GM19452 (cell line): Measurements from ENCODE around the gene ATP2A1.

Experiments used
- ATAC-seq: cut with Tn5 transposase; IDR thresholded peaks from one replicate; pipeline ENCODE4 v1.9.1; 2021; ENCODE audit not compliant: unreplicated experiment

Gene ATP2A1

DNA sequence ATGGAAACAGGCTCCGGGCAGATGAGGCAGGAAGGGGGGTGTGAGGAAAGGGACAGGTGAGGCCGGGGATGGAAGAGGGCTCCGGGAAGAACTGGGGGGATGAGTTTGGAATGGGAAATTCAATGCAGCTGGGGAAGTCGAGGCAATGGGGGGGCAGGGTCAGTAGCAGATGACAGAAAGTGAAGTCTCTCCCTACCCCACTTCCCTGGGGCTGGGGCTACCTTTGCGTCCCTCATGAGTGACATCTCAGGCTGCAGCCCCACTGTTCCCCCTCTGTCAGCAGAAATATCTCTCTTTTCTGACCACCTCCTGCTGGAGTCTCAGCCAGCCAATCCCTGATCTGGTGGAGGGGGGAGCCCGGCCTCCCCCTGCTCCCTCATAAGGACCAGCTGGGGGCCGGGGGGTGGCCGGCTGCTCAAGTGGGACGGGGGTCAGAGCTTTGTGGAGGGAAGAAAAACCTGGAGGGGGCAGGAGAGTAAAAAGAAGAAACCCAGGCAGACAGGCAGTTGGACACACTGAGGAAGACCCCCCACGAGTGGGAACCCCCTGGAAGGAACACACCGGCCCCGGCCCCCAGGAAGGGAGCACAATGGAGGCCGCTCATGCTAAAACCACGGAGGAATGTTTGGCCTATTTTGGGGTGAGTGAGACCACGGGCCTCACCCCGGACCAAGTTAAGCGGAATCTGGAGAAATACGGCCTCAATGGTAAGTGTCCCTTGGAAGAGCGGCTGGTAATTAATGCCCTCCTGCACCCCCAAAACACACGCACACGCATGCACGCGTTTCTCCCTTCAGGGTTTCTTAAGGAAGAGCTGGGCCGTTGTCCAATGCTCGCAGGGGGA is at the start of gene ATP2A1:
ATP2A1 (plus strand) TSS at position 406 of the 844 bp plus-strand sequence; CDS start at position 590, 184 bp downstream.
- no peak for ATAC-seq

- ATAC-seq: no peak
These were observed 48.5 kb upstream of the ATP2A1 start for GRCh38 chr16:28829747-28830146.

GRCh38 chr16:28830531-28830930 is 47.8 kb upstream of the ATP2A1 start:
- ATAC-seq: no peak

DNA sequence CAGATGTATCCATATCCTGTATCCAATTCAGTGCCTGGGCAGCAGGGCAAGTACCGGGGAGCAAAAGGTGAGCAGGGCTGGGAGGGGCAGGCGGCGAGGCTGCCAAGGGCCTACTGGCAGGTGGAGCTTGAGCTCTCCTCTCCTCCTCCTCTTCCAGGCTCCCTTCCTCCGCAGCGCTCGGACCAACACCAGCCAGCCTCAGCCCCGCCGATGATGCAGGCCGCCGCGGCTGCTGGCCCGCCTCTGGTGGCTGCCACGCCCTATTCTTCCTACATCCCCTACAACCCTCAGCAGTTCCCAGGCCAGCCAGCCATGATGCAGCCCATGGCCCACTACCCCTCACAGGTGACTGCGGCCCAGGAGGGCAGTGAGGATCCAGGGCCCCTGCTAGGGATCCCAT is 43.9 kb upstream of the ATP2A1 start:
- no peak for ATAC-seq

GRCh38 chr16:28834873-28835863 is 43.1 kb upstream of the ATP2A1 start:
- ATAC-seq: no peak

- no peak for ATAC-seq
These were observed 42.2 kb upstream of the ATP2A1 start for GRCh38 chr16:28835864-28836760.

DNA sequence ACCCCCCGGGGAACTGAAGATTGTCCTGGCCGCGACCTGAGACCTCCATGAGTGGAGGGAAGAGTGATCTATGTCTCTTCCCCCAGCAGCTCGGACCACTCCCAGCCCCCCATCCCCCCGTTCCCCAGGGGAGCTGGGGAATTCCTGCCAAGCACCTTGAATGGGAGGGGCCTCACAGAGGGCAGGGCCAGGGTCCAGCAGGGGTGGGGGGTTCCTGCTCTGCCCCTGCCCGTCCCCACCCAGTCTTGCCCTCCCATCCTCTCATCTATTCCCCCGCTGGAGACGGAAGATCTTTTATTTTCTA is 41.6 kb upstream of the ATP2A1 start:
- no peak for ATAC-seq

- ATAC-seq: no peak
These were observed 40.4 kb upstream of the ATP2A1 start for GRCh38 chr16:28837672-28838557.

GRCh38 chr16:28838558-28838918 is 39.8 kb upstream of the ATP2A1 start:
- ATAC-seq: no peak

DNA sequence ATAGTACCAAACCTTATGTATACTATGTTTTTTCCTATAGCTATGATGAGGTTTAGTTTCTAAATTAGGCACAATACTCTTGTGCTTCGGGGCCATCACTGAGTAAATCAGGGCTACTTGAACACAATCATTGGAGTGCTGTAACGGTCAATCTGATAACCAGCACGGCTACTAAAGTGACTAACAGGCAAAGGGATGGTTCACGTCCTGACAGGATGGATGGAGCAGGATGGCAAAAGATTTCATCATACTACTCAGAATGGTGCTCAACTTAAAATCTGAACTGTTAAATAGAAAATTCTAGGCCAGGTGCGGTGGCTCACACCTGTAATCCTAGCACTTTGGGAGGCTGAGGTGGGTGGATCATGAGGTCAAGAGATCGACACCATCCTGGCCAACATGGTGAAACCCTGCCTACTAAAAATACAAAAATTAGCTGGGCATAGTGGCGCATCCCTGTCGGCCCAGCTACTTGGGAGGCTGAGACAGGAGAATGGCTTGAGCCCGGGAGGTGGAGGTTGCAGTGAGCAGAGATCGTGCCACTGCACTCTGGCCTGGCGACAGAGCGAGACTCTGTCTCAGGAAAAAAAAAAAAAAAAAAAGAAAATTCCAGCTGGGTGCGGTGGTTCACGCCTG is 39.2 kb upstream of the ATP2A1 start:
- ATAC-seq: no peak

GRCh38 chr16:28839899-28840298 is 38.4 kb upstream of the ATP2A1 start:
- ATAC-seq: no peak

- ATAC-seq: no peak
These were observed 35.6 kb upstream of the ATP2A1 start for GRCh38 chr16:28842696-28843095.

DNA sequence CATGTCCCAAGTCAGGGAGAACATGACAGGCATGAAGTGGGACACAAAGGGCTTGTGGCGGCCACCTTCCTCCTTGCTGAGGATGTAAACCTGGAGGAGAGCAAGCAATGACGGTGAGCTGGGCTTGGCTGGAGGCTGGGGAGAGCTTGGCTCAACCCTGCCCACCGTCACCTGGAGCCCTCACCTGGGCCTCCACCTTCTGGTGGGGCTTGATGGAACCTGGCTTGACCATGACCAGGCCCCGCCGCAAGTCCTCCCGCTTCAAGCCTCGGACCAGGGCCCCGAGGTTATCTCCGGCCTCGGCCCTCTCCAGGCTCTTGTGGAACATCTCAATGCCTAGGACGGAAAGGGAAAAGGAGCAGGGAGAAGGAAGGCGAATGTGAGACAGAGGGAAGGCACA is 34.5 kb upstream of the ATP2A1 start:
- no peak for ATAC-seq

- no peak for ATAC-seq
These were observed 33.9 kb upstream of the ATP2A1 start for GRCh38 chr16:28844226-28844885.

DNA sequence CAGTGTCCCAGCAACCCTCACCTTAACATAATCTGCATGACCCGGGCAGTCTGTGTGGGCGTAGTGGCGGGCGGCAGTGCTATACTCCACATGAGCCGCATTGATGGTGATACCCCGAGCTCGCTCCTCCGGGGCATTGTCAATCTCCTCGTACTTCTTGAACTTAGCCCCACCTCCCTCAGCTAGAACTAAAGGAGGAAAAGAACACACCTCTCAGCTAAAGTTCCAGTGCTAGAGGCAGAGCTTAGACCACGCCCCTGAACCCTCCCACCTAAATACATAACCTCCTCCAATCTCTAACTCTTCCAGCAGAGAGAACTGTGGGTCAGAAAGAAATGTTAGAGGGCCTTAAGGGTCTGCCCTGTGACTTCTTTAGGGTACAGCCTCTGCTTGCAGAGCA is 33.0 kb upstream of the ATP2A1 start:
- ATAC-seq: no peak

DNA sequence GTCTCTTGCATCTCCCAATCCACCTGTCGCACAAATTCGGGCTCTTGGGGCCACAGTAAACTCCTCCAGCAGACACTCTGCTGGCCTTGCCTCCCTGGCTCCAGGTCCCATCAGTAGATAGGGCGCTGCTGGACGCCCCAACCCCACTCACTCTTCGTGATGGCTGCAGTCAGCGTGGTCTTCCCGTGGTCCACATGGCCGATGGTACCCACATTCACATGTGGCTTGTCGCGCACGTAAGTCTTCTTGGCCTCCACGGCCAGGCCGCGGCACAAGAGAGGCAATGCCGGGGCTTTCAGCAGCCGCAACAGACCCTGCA is 32.6 kb upstream of the ATP2A1 start:
- no peak for ATAC-seq

DNA sequence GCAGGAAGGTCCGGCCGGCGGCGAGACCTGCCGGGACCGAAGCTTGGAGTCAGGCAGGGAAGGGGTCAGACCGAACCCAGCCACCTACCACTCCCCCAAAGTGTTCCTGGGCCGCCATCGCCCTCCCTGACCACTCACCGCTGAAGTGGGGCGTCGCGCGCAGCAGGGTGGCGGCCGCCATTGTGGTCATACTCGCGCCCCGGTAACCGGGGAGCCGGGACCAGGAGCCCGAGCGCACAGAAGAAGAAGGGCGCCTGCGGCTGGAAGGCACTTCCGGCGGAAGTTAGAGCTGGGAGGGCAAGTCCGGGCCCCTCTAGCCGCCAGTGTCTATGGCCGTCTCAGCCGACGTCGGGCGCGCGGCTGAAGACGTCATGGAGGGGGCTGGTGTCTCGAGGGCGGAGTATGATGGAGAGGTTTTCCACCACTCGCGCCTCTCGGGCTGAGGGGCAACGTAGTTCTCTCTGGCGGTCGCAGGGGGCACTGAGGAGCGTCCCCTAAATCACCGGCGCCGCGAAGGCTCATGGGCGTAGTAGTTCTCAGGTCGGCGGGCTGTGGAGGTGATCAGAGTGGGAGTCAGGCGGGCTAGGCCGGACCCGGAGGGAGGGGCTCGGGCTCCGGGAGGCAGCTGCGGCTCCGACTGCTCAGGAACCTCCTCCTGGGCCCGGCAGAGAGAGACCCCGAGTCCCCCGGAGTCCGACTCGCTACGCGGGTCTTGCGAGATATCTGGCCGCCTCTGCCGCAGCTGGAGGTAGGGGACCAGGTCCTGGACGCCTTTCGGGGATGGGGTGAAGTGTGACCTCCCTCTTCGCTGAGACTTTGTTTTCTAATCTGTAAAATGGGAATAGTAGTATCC is 32.0 kb upstream of the ATP2A1 start, which contains the start of gene TUFM:
TUFM (minus strand) TSS at position 269 of the 853 bp plus-strand sequence; CDS start at position 190, 79 bp downstream.
- ATAC-seq: peak; percentile 88

- no peak for ATAC-seq
These were observed 31.4 kb upstream of the ATP2A1 start for GRCh38 chr16:28846933-28847273.
